ENCODE data around the gene ATG7.
"Not testable (repeated sequence)": the region's sequence is repeated elsewhere in the genome, so short reads cannot be mapped to it uniquely, and the experiment has no call there.

The ATG7 gene

GRCh38 chr3:11254876-11255275, 17.3 kb upstream of the ATG7 start:
- DNase-seq: no peak

GRCh38 chr3:11255537-11255936, 16.7 kb upstream of the ATG7 start:
- not testable (repeated sequence) for DNase-seq

GRCh38 chr3:11258958-11259357, 13.2 kb upstream of the ATG7 start:
- DNase-seq: no peak

GRCh38 chr3:11260460-11260859, 11.7 kb upstream of the ATG7 start:
- DNase-seq: no peak

- no peak for DNase-seq
Observed at GRCh38 chr3:11269007-11269406, 3.2 kb upstream of the ATG7 start.

GRCh38 chr3:11272906-11273574, 843 bp downstream of the ATG7 start:
- DNase-seq: no peak

GRCh38 chr3:11273891-11274291, 1.7 kb downstream of the ATG7 start:
- no peak for DNase-seq

- no peak for DNase-seq
Observed at GRCh38 chr3:11274566-11275142, 2.5 kb downstream of the ATG7 start.

GRCh38 chr3:11275926-11276325, 3.7 kb downstream of the ATG7 start:
- DNase-seq: no peak

GRCh38 chr3:11276901-11277300, 4.7 kb downstream of the ATG7 start:
- DNase-seq: no peak

- DNase-seq: no peak
Observed at GRCh38 chr3:11282250-11283138, 10.3 kb downstream of the ATG7 start.

GRCh38 chr3:11283139-11283475, 10.9 kb downstream of the ATG7 start:
- no peak for DNase-seq

GRCh38 chr3:11284011-11284410, 11.8 kb downstream of the ATG7 start:
- DNase-seq: no peak

GRCh38 chr3:11285471-11285870, 13.3 kb downstream of the ATG7 start:
- no peak for DNase-seq

- no peak for DNase-seq
Observed at GRCh38 chr3:11287404-11287803, 15.2 kb downstream of the ATG7 start.

- DNase-seq: no peak
Observed at GRCh38 chr3:11288021-11288491, 15.9 kb downstream of the ATG7 start.

- DNase-seq: peak; percentile 60
Observed at GRCh38 chr3:11288786-11289637, 16.8 kb downstream of the ATG7 start.

- no peak for DNase-seq
Observed at GRCh38 chr3:11289864-11290263, 17.7 kb downstream of the ATG7 start.

- DNase-seq: no peak
Observed at GRCh38 chr3:11290743-11291680, 18.8 kb downstream of the ATG7 start.

- DNase-seq: no peak
Observed at GRCh38 chr3:11291808-11292207, 19.6 kb downstream of the ATG7 start.

- DNase-seq: no peak
Observed at GRCh38 chr3:11297126-11297525, 24.9 kb downstream of the ATG7 start.

- DNase-seq: no peak
Observed at GRCh38 chr3:11300970-11301369, 28.8 kb downstream of the ATG7 start.
